ENCODE data around the gene LYZ.

LYZ gene

GRCh38 chr12:69339999-69340398, 8.2 kb upstream of the LYZ start:
- no peak for DNase-seq

GRCh38 chr12:69341328-69341727, 6.9 kb upstream of the LYZ start:
- no peak for DNase-seq

- DNase-seq = no peak
Observed at GRCh38 chr12:69342421-69342820, 5.8 kb upstream of the LYZ start.

GRCh38 chr12:69343357-69343756, 4.8 kb upstream of the LYZ start:
- DNase-seq = no peak

- DNase-seq = no peak
Observed at GRCh38 chr12:69343885-69344612, 4.1 kb upstream of the LYZ start.

GRCh38 chr12:69345077-69345476, 3.1 kb upstream of the LYZ start:
- DNase-seq = no peak

GRCh38 chr12:69345742-69346141, 2.4 kb upstream of the LYZ start:
- DNase-seq = no peak

GRCh38 chr12:69350002-69350626, 1.9 kb downstream of the LYZ start:
- no peak for DNase-seq

- DNase-seq = no peak
Observed at GRCh38 chr12:69350777-69351176, 2.6 kb downstream of the LYZ start.

GRCh38 chr12:69351462-69352236, 3.5 kb downstream of the LYZ start:
- DNase-seq = no peak

GRCh38 chr12:69352904-69353303, 4.7 kb downstream of the LYZ start:
- no peak for DNase-seq

GRCh38 chr12:69354172-69354555, 6.0 kb downstream of the LYZ start:
- DNase-seq = no peak

GRCh38 chr12:69354556-69355187, 6.5 kb downstream of the LYZ start:
- DNase-seq = no peak

GRCh38 chr12:69355363-69356028, 7.3 kb downstream of the LYZ start:
- DNase-seq = no peak

GRCh38 chr12:69359531-69360347, 11.6 kb downstream of the LYZ start, which contains the start of gene YEATS4:
YEATS4 (plus strand) TSS chr12:69359743; CDS start chr12:69359973, 230 bp downstream.
- peak; percentile 77 for DNase-seq

- no peak for DNase-seq
Observed at GRCh38 chr12:69360348-69360672, 12.1 kb downstream of the LYZ start.

- no peak for DNase-seq
Observed at GRCh38 chr12:69366796-69367195, 18.6 kb downstream of the LYZ start.

GRCh38 chr12:69368171-69368570, 20.0 kb downstream of the LYZ start:
- no peak for DNase-seq

GRCh38 chr12:69383074-69383473, 34.9 kb downstream of the LYZ start:
- no peak for DNase-seq

- DNase-seq = no peak
Observed at GRCh38 chr12:69385038-69385437, 36.9 kb downstream of the LYZ start.

GRCh38 chr12:69386921-69387320, 38.7 kb downstream of the LYZ start:
- no peak for DNase-seq

GRCh38 chr12:69388371-69388770, 40.2 kb downstream of the LYZ start:
- DNase-seq = no peak
